Esophagus muscularis mucosa (tissue), 4 donors: ENCODE measurements around the gene CAPRIN2. TPM values are rescaled to one million over a fixed set of nuclear protein-coding genes. Genes with fewer than 3 reads are reported as not detected.

Experiments
- DNase-seq: peaks from one replicate; pipeline ENCODE4 v3.0.0-alpha.2; 2017; ENCODE audit errors: extremely low spot score
- H3K27ac ChIP-seq, 4 donors: fragments of 200-600 bp; sonication (generic); replicated peaks in 1 of 4; 1 replicate in 3 of 4; 2 replicates in 1 of 4; pipeline ENCODE4 v1.5.1; 2016 to 2019; ENCODE audit warnings: mild to moderate bottlenecking in 1 of 4
- H3K27me3 ChIP-seq, 4 donors: fragments of 200-600 bp; sonication (generic); one replicate each; pipeline versions ENCODE4 v1.5.1 to v1.6.0; 2016 to 2019
- H3K36me3 ChIP-seq, 4 donors: fragments of 200-600 bp; sonication (generic); one replicate each; pipeline ENCODE4 v1.5.1; 2016 to 2019
- H3K4me1 ChIP-seq, 4 donors: fragments of 200-600 bp; sonication (generic); one replicate each; pipeline ENCODE4 v1.5.1; 2016 to 2019
- H3K4me3 ChIP-seq, 4 donors: fragments of 200-600 bp; sonication (generic); 1 replicate in 2 of 4; 2 replicates in 2 of 4; pipeline ENCODE4 v1.5.1; 2016 to 2019; ENCODE audit warnings: mild to moderate bottlenecking in 4 of 4, moderate library complexity in 1 of 4
- H3K9me3 ChIP-seq, 4 donors: fragments of 200-600 bp; sonication (generic); 1 replicate in 3 of 4; 2 replicates in 1 of 4; pipeline ENCODE4 v1.5.1; 2016 to 2019
- EP300 ChIP-seq: sonication (generic); formaldehyde crosslinking; IDR thresholded peaks from one replicate; pipeline ENCODE4 v1.6.1; 2017; ENCODE audit warnings: antibody characterized with exemption
- POLR2A ChIP-seq: fragments of 450-650 bp; IDR thresholded peaks from one replicate; pipeline ENCODE4 v1.6.1; 2017; ENCODE audit warnings: antibody characterized with exemption, moderate library complexity, mild to moderate bottlenecking, low read depth
- POLR2AphosphoS5 ChIP-seq, 2 donors: sonication (generic); formaldehyde crosslinking; IDR thresholded peaks; one replicate each; pipeline ENCODE4 v1.6.1; 2017; ENCODE audit warnings: antibody characterized with exemption in 2 of 2
- WGBS: methylation state at CpG from one replicate; pipeline ENCODE4 v1.1.5; 2018; 5-methylcytosine and 5-hydroxymethylcytosine counted together
- intact Hi-C: fragments of 100-400 bp; cut with DNase I; formaldehyde crosslinking; loops from one replicate; pipeline ENCODE4 v1.15.1; 2023
- total RNA-seq, 4 donors: library from RNA; depleted of rRNA; stranded (reverse); fragments of >200 nt; gene quantifications; one replicate each; pipeline versions ENCODE4 v1.1.0 to v1.2.1, GENCODE V29; 2016
- TF ChIP-seq, protein P1 (sequence below), 3 experiments: fragments of 200-600 bp in 2 of 3; fragments of 450-650 bp in 1 of 3; sonication (generic) in 2 of 3; IDR thresholded peaks; one replicate each; pipeline ENCODE4 v1.5.1; 2017 to 2019; ENCODE audit warnings: antibody characterized with exemption in 3 of 3, mild to moderate bottlenecking in 2 of 3, moderate library complexity in 1 of 3

The CAPRIN2 gene
- total RNA-seq, 4 donors from 2014 or later, result 21.5 to 44.4 (median 27.9) TPM

DNA sequence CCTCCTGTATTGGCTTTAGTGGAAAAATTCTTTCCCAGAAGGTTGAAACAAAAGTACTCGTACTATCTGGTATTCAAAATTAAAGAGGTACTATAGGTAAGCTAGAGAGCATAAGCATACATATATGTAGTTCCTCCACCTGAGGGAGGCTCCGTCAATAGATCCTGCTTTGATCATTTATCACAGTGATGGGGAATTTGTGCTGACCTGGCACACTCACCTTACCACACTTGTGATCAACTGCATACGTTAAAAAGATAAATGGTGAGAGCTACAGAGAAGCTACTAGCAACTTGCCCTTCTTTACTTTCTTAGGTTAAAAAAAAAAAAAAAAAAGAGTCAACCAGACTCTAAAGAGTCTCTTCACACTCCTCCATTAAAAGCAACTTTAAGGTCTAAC, 2.5 kb downstream of the CAPRIN2 start:
- no peak overlapping the region for H3K4me3 ChIP-seq
- peaks cover 0 to 7% (median 2%) of the 10 kb centered on the region in 4 donors for H3K36me3 ChIP-seq
- WGBS, result 90% methylated on average over 3 of the region's 3 CpGs
- peaks cover 14 to 22% (median 19%) of the 10 kb centered on the region in 4 donors for H3K4me1 ChIP-seq
- H3K27me3 ChIP-seq, result no peaks in the 10 kb centered on the region
- no peaks in the 10 kb centered on the region for H3K9me3 ChIP-seq
- intact Hi-C loops, result no loop called here
- no peak for DNase-seq
- H3K27ac ChIP-seq, result no peak overlapping the region
- TF ChIP-seq POLR2A (no peak), EP300 (no peak), POLR2AphosphoS5 (IDR thresholded peaks at IDR 0.05) (no peak)
- TF ChIP-seq, protein P1, sequence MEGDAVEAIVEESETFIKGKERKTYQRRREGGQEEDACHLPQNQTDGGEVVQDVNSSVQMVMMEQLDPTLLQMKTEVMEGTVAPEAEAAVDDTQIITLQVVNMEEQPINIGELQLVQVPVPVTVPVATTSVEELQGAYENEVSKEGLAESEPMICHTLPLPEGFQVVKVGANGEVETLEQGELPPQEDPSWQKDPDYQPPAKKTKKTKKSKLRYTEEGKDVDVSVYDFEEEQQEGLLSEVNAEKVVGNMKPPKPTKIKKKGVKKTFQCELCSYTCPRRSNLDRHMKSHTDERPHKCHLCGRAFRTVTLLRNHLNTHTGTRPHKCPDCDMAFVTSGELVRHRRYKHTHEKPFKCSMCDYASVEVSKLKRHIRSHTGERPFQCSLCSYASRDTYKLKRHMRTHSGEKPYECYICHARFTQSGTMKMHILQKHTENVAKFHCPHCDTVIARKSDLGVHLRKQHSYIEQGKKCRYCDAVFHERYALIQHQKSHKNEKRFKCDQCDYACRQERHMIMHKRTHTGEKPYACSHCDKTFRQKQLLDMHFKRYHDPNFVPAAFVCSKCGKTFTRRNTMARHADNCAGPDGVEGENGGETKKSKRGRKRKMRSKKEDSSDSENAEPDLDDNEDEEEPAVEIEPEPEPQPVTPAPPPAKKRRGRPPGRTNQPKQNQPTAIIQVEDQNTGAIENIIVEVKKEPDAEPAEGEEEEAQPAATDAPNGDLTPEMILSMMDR (IDR thresholded peaks at IDR 0.05), result no peak

DNA sequence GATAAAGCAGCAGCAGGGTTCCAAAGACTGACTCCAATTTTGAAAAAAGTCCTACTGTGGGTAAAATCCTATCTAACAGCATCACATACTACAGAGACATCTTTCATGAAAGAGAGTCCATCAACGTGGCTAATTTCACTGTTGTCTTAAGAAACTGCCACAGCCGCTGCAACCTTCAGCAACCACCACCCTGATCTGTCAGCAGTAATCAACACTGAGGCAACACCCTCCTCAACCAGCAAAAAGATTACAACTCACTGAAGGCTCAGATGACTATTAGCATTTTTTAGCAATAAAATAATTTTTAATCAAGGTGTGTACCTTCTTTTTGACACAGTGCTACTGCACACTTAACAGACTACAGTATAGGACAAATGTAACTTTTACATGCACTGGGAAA, 6.6 kb downstream of the CAPRIN2 start:
- intact Hi-C loops, result no loop called here
- Histone ChIP-seq H3K27me3 (no peaks in the 10 kb centered on the region), H3K36me3 (peaks cover 0 to 19% (median 9%) of the 10 kb centered on the region in 4 donors), H3K4me3 (no peak overlapping the region), H3K4me1 (peaks cover under 1 to 7% (median 5%) of the 10 kb centered on the region in 4 donors), H3K9me3 (no peaks in the 10 kb centered on the region), H3K27ac (no peak overlapping the region)
- DNase-seq, result no peak
- WGBS, result 70% methylated on average over 2 of the region's 2 CpGs
- TF ChIP-seq POLR2A, result no peak
- no peak for TF ChIP-seq EP300
- no peak for TF ChIP-seq POLR2AphosphoS5 (IDR thresholded peaks at IDR 0.05)
- TF ChIP-seq, protein P1 (IDR thresholded peaks at IDR 0.05), result no peak

DNA sequence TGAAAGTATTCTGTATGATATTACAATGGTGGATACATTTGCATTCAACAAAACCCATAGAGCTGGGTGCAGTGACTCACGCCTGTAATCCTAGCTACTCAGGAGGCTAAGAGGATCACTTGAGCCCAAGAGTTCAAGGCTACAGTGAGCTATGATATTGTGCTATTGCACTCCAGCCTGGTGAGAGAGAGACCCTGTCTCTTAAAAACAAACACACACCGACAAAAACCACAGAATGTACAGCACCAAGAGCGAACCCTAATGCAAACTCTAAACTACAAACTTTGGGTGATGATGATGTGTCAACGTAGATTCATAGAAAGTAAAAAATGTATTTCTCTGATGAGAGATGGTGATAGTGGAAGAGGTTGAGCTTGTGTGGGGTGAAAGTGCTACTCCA, 8.6 kb downstream of the CAPRIN2 start:
- no peaks in the 10 kb centered on the region for H3K27me3 ChIP-seq

DNA sequence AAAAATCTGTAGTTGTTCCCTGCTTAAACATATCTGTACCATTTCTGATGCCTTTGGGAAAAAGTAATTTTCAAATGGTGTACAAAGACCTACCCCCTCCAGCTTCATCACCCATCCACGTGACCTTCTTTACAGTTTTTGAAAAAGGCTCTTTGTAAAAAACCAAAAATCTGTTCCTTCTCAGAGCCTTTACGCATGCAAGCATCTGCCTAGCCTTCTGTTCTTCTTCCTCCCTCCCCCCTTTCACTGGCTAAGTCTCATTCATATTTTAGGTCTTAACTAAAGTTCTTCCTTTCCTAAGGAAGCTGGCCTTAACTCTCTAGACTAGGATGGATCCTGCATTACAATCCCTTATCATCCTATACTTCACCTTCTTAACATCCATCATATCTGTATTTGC, 10.4 kb downstream of the CAPRIN2 start:
- WGBS, result 87% methylated on average over 2 of the region's 2 CpGs
- TF ChIP-seq POLR2AphosphoS5 (IDR thresholded peaks at IDR 0.05), result no peak
- TF ChIP-seq EP300, result no peak
- no peak for TF ChIP-seq POLR2A
- TF ChIP-seq, protein P1 (IDR thresholded peaks at IDR 0.05), result no peak
- Histone ChIP-seq H3K4me3 (no peak overlapping the region), H3K27ac (no peak overlapping the region), H3K27me3 (no peaks in the 10 kb centered on the region), H3K9me3 (no peaks in the 10 kb centered on the region), H3K36me3 (peaks cover 3 to 23% (median 13%) of the 10 kb centered on the region in 4 donors), H3K4me1 (peaks cover 0 to 4% (median 0%) of the 10 kb centered on the region in 4 donors)
- no peak for DNase-seq
- intact Hi-C loops, result no loop called here

More for the DNA sequence above, 8.6 kb downstream of the CAPRIN2 start:
- H3K36me3 ChIP-seq, result peaks cover 0 to 19% (median 9%) of the 10 kb centered on the region in 4 donors
- H3K9me3 ChIP-seq, result no peaks in the 10 kb centered on the region
- H3K4me3 ChIP-seq, result no peak overlapping the region
- no peak for DNase-seq
- whole genome bisulfite sequencing, result 94% methylated on average over 4 of the region's 4 CpGs
- H3K4me1 ChIP-seq, result peaks cover 0 to 4% (median 0%) of the 10 kb centered on the region in 4 donors
- TF ChIP-seq, protein P1 (IDR thresholded peaks at IDR 0.05), result no peak
- TF ChIP-seq POLR2A, result no peak
- no peak for TF ChIP-seq POLR2AphosphoS5 (IDR thresholded peaks at IDR 0.05)
- no peak for TF ChIP-seq EP300
- intact Hi-C loops, result no loop called here
- H3K27ac ChIP-seq, result no peak overlapping the region

DNA sequence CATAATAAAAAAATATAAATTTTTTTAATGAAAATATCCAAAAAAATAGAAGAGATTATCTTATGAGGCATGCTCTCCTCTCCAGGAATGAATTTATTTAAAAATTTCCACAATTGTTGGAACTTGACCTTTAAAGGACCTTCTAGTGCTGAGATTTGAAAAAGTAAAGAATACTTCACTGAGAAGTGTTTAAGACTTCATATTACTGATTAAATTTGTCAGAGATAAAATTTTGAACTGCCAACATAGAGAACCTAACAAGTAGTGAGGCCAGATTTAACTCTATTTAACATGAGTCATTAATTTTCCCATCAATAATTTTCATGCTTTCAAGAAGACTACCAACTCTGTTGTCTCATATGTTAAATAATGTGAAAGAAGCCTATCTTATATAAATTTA, 14.5 kb downstream of the CAPRIN2 start:
- Histone ChIP-seq H3K36me3 (peaks cover 0 to 27% (median 14%) of the 10 kb centered on the region in 4 donors), H3K27ac (no peak overlapping the region), H3K9me3 (no peaks in the 10 kb centered on the region), H3K4me1 (no peaks in the 10 kb centered on the region), H3K27me3 (no peaks in the 10 kb centered on the region), H3K4me3 (no peak overlapping the region)
- intact Hi-C loops, result no loop called here
- TF ChIP-seq POLR2AphosphoS5 (IDR thresholded peaks at IDR 0.05), result no peak
- no peak for TF ChIP-seq EP300
- no peak for TF ChIP-seq POLR2A
- TF ChIP-seq, protein P1 (IDR thresholded peaks at IDR 0.05), result no peak
- no peak for DNase-seq
